GM12878 (cell line): ENCODE results near the gene TMEM170B. TPM values are rescaled to one million over a fixed set of nuclear protein-coding genes. Genes with fewer than 3 reads are reported as not detected.
A peak's percentile ranks its signal among the peaks of the same experiment; 100 is the strongest.

Source experiments
- ATF2 ChIP-seq: IDR thresholded peaks from 2 replicates; pipeline ENCODE4 v1.6.1; 2012; ENCODE audit warnings: low read length, inconsistent platforms
- CREB1 ChIP-seq: IDR thresholded peaks from 2 replicates; pipeline ENCODE4 v1.6.1; 2012; ENCODE audit warnings: low read depth, mild to moderate bottlenecking, inconsistent platforms
- CUX1 ChIP-seq: IDR thresholded peaks from 2 replicates; pipeline ENCODE4 v1.6.1; 2012; ENCODE audit warnings: improper control_type of control experiment, low read depth, low read length; ENCODE audit not compliant: insufficient replicate concordance
- ELK1 ChIP-seq: IDR thresholded peaks from 2 replicates; pipeline ENCODE4 v1.6.1; 2012; ENCODE audit warnings: low read depth, low read length, improper control_type of control experiment
- EP300 ChIP-seq, 2 experiments: fragments of 150-350 bp in 1 of 2; IDR thresholded peaks; 2 replicates each; pipeline ENCODE4 v1.6.1; 2011 to 2012; ENCODE audit warnings: low read depth in 2 of 2, low read length in 2 of 2, borderline replicate concordance in 1 of 2, improper control_type of control experiment in 1 of 2, inconsistent platforms in 1 of 2; ENCODE audit not compliant: control insufficient read depth in 1 of 2
- FOS ChIP-seq: IDR thresholded peaks from 3 replicates; pipeline ENCODE4 v1.6.1; 2011; ENCODE audit warnings: borderline replicate concordance; ENCODE audit not compliant: insufficient read length; ENCODE audit errors: extremely low read depth
- HDGF ChIP-seq: fragments of 450-650 bp; IDR thresholded peaks from 2 replicates; pipeline ENCODE4 v1.6.1; 2016; ENCODE audit warnings: antibody characterized with exemption
- KAT2A ChIP-seq: conservative IDR thresholded peaks from 2 replicates; pipeline ENCODE4 v1.6.1; 2011; ENCODE audit warnings: low read depth, low read length; ENCODE audit not compliant: control insufficient read depth
- MTA3 ChIP-seq: IDR thresholded peaks from 2 replicates; pipeline ENCODE4 v1.6.1; 2012; ENCODE audit warnings: low read length, inconsistent platforms, borderline replicate concordance
- NFIC ChIP-seq: IDR thresholded peaks from 2 replicates; pipeline ENCODE4 v1.6.1; 2012; ENCODE audit warnings: low read depth, mild to moderate bottlenecking, inconsistent platforms, low read length, moderate library complexity
- NR2C1 ChIP-seq: fragments of 450-650 bp; IDR thresholded peaks from 2 replicates; pipeline ENCODE4 v1.6.1; 2017; ENCODE audit warnings: antibody characterized with exemption, mild to moderate bottlenecking, moderate library complexity
- NR2C2 ChIP-seq: IDR thresholded peaks from 2 replicates; pipeline ENCODE4 v1.6.1; 2011; ENCODE audit warnings: borderline replicate concordance, low read depth; ENCODE audit not compliant: control insufficient read depth, insufficient read length
- NRF1 ChIP-seq: conservative IDR thresholded peaks from 2 replicates; pipeline ENCODE4 v1.6.1; 2011; ENCODE audit warnings: mild to moderate bottlenecking, low read depth, low read length, improper control_type of control experiment
- PML ChIP-seq: IDR thresholded peaks from 2 replicates; pipeline ENCODE4 v1.6.1; 2012; ENCODE audit warnings: low read length, inconsistent platforms
- POLR2AphosphoS5 ChIP-seq: IDR thresholded peaks from 2 replicates; pipeline ENCODE4 v1.6.1; 2011; ENCODE audit warnings: mild to moderate bottlenecking, low read length, inconsistent platforms
- RB1 ChIP-seq: fragments of 450-650 bp; formaldehyde crosslinking; IDR thresholded peaks from 2 replicates; pipeline ENCODE4 v1.6.1; 2017; ENCODE audit warnings: mild to moderate bottlenecking, borderline replicate concordance
- REST ChIP-seq: IDR thresholded peaks from 2 replicates; pipeline ENCODE4 v1.6.1; 2012; ENCODE audit warnings: mild to moderate bottlenecking, low read depth, low read length
- SMAD1 ChIP-seq: fragments of 450-650 bp; IDR thresholded peaks from 2 replicates; pipeline ENCODE4 v1.6.1; 2018; ENCODE audit warnings: mild to moderate bottlenecking, low read depth; ENCODE audit not compliant: partially characterized antibody
- TCF7 ChIP-seq: IDR thresholded peaks from 2 replicates; pipeline ENCODE4 v1.6.1; 2014; ENCODE audit warnings: antibody characterized with exemption, borderline replicate concordance
- ZZZ3 ChIP-seq: IDR thresholded peaks from 2 replicates; pipeline ENCODE4 v1.6.1; 2011; ENCODE audit warnings: low read depth; ENCODE audit not compliant: control insufficient read depth, insufficient read length
- polyA plus RNA-seq, 11 experiments: library from polyadenylated mRNA; depleted of rRNA in 4 of 11; unstranded in 6 of 11; stranded (reverse) in 5 of 11; fragments of >200 nt; fragmentation: Nextera tagmentation in 4 of 11; fragmentation: Illumina TruSeq in 1 of 11; extraction: Ambion mirVana in 4 of 11; extraction: Trizol in 1 of 11; gene quantifications; 1 replicate in 1 of 11; 2 replicates in 10 of 11; pipeline versions ENCODE4 v1.2.1 to v1.2.3, GENCODE V29; 2011 to 2016; ENCODE audit warnings: inconsistent platforms in 2 of 11, missing spikeins in 2 of 11, low read depth in 1 of 11
- total RNA-seq, 4 experiments: library from RNA; depleted of rRNA in 3 of 4; stranded (reverse); fragments of >200 nt in 3 of 4; fragmentation: Illumina TruSeq in 1 of 4; extraction: Trizol in 1 of 4; gene quantifications; 2 replicates each; pipeline versions ENCODE4 v1.2.1 to v1.2.3, GENCODE V29; 2013 to 2021

The TMEM170B gene
- total and polyA plus RNA-seq, 10 of the 15 experiments (the other 5 are each of a cell fraction or from before 2014, with no cell fraction given), result 0.38 to 10.3 (median 4.2) TPM

GRCh38 chr6:11514672-11515071, 22.9 kb upstream of the TMEM170B start (continued):
- peak; percentile 42 for TF ChIP-seq CUX1
- TF ChIP-seq HDGF, result no peak
- TF ChIP-seq REST, result no peak
- TF ChIP-seq RB1, result no peak
- peak; percentile 86 for TF ChIP-seq NFIC
- TF ChIP-seq PML, result no peak
- TF ChIP-seq SMAD1, result no peak
- no peak for TF ChIP-seq ZZZ3
- TF ChIP-seq KAT2A, result no peak
- TF ChIP-seq EP300 (IDR thresholded peaks at IDR 0.05; ENCODE audit: borderline replicate concordance in 1 of 2, control insufficient read depth in 1 of 2, low read depth in 2 of 2, low read length in 2 of 2), result peak in 1 of 2 experiments; percentile 89; a peak in 1 of 4 replicates
- TF ChIP-seq NR2C1, result no peak
- no peak for TF ChIP-seq NRF1
- TF ChIP-seq MTA3, result 0 out of 2 replicates have a peak, but pooled peaks have one; percentile 42
- no peak for TF ChIP-seq ELK1
- TF ChIP-seq NR2C2, result no peak
- TF ChIP-seq ATF2, result peak; percentile 87
- TF ChIP-seq FOS, result no peak
- TF ChIP-seq TCF7, result peak; percentile 73
- no peak for TF ChIP-seq POLR2AphosphoS5
- TF ChIP-seq CREB1, result no peak
